ENCODE data around the gene SIVA1.
A peak's percentile ranks its signal among the peaks of the same experiment; 100 is the strongest.

GRCh38 chr14:104770851-104771272, 17.9 kb downstream of the SIVA1 start:
- TF ChIP-seq CTCF (tag by site-specific recombination; IDR thresholded peaks at IDR 0.05), result 0 out of 2 replicates have a peak, but pooled peaks have one; percentile 45
- TF ChIP-seq YY1 (tag by site-specific recombination; IDR thresholded peaks at IDR 0.05), result no peak
- TF ChIP-seq ZNF423 (tag by site-specific recombination; IDR thresholded peaks at IDR 0.05), result no peak
- no peak for TF ChIP-seq PRDM1 (tag by site-specific recombination; IDR thresholded peaks at IDR 0.05)
- TF ChIP-seq ZFP37 (tag by site-specific recombination; IDR thresholded peaks at IDR 0.05), result no peak
- TF ChIP-seq TSHZ1 (tag by site-specific recombination; IDR thresholded peaks at IDR 0.05; ENCODE audit: borderline replicate concordance), result no peak
- TF ChIP-seq RBAK (tag by site-specific recombination; IDR thresholded peaks at IDR 0.05), result no peak
- no peak for TF ChIP-seq ZFP3 (tag by site-specific recombination; IDR thresholded peaks at IDR 0.05; ENCODE audit: low read depth)
- TF ChIP-seq ZXDB (tag by site-specific recombination; IDR thresholded peaks at IDR 0.05), result no peak
- TF ChIP-seq ZNF747 (tag by site-specific recombination; IDR thresholded peaks at IDR 0.05), result no peak
- no peak for TF ChIP-seq ZNF544 (tag by site-specific recombination; IDR thresholded peaks at IDR 0.05)
